GM18873 (cell line): Measurements from ENCODE around the gene PTAFR.

Experiments used
- ATAC-seq: cut with Tn5 transposase; IDR thresholded peaks from one replicate; pipeline ENCODE4 v1.9.1; 2021; ENCODE audit warnings: mild to moderate bottlenecking, moderate library complexity, moderate number of reproducible peaks; ENCODE audit not compliant: unreplicated experiment, low FRiP score

Gene PTAFR

GRCh38 chr1:28178690-28179485 lies 2.4 kb upstream of the PTAFR start:
- no peak for ATAC-seq

- no peak for ATAC-seq
Measured at GRCh38 chr1:28175955-28176485, 470 bp downstream of the PTAFR start.

DNA sequence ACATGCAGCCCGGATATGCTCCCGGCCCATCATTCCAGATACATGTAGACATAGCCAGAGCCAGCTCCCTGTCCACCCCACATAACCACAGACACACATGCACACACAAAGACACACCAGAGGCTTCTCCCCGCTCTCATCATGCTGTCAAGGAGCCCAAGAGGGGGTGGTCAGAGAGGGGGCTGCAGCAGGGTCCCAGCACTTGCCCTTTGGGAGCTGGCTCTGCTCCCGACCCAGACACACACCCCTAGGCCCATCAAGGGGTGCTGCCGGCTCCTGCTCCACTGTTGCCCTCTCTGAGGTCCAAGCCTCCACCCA lies 2.6 kb downstream of the PTAFR start:
- no peak for ATAC-seq

DNA sequence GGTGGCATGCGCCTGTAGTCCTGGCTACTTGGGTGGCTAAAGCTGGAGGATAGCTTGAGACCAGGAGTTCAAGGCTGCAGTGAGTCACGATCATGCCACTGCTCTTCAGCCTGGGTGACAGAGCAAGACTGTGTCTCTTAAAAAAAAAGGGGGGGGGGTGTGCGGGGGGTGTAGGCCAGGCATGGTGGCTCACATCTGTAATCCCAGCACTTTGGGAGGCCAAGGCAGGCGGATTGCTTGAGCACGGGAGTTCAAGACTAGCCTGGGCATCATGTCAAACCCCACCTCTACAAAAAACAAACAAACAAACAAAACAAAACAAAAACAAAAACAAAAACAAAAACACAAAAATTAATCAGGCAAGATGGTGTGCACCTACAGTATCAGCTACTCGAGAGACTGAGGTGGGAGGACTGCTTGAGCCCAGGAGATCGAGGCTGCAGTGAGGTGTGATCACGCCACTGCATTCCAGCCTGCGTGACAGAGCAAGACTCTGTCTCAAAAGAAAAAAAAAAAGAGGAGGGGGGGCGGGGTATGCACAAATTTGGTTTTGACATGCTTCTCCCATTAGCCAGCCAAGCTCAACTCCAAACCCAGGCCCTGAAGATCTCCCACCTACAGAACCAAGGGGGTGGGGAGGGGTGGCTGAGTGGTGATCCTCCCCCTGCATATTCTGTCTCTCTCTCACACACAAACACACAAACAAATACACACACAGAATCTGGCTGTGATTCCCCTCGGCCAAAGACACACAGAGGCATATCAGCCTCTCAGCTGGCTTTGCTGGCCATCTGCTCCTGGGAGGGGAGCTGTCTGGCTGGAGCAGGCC lies 3.1 kb downstream of the PTAFR start:
- ATAC-seq, result no peak

DNA sequence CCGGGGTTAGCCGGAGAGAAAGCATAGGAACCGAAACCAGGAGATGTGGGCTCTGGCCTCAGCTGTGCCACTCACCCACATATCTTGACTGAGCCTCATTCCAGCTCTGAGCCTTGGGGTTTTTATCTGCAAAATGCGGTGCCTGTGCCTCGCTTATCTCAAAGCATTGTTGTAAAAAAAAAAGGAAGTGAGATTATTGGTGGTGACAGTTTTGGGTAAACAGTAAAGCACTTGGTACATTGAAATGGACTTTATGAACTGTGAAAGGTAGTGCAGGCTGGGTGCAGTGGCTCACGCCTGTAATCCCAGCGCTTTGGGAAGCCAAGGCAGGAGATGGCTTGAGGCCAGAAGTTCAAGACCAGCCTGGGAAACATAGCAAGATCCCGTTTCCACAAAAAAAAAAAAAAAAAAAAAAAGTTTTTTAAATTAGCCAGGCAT lies 3.8 kb downstream of the PTAFR start:
- peak; percentile 75 for ATAC-seq

GRCh38 chr1:28171246-28171645 lies 5.2 kb downstream of the PTAFR start:
- no peak for ATAC-seq

- no peak for ATAC-seq
Measured at GRCh38 chr1:28170001-28170596, 6.4 kb downstream of the PTAFR start.

GRCh38 chr1:28163496-28164161 lies 12.9 kb downstream of the PTAFR start:
- no peak for ATAC-seq

GRCh38 chr1:28162151-28162550 lies 14.3 kb downstream of the PTAFR start:
- ATAC-seq, result no peak

DNA sequence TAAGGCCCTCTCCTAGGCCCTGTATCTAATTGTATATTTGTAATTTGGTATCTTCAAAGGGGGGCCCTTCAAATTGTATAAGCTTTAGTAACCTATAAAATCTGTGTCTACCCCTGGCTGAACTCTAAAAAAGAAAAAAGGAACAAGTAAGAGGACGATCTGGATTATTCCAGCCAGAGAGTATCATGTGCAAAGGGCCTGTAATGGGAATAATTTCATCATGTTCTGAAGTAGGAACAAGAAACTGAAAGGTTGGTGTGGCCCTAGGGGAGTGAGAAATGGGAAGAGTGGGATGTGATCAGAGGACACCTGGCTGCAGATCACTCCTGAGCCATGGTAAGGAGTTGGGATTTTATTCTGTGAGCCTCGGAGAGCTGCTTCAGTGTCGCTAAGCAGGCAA lies 14.7 kb downstream of the PTAFR start:
- ATAC-seq, result no peak

- no peak for ATAC-seq
Measured at GRCh38 chr1:28160782-28161266, 15.7 kb downstream of the PTAFR start.

DNA sequence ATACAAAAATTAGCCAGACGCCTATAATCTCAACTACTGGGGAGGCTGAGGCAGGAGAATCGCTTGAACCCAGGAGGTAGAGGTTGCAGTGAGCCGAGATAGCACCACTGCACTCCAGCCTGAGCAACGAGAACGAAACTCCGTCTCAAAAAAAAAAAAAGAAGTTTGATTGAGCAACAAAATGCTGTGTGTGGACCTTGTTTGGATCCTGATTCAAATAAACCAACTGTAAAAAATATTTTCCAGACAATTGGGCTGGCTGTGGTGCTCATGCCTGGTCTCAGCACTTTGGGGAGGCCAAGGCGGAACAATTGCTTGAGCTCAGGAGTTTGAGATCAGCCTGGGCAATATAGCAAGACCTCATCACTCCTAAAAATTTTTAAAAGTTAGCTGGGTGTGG lies 16.8 kb downstream of the PTAFR start:
- ATAC-seq, result no peak

DNA sequence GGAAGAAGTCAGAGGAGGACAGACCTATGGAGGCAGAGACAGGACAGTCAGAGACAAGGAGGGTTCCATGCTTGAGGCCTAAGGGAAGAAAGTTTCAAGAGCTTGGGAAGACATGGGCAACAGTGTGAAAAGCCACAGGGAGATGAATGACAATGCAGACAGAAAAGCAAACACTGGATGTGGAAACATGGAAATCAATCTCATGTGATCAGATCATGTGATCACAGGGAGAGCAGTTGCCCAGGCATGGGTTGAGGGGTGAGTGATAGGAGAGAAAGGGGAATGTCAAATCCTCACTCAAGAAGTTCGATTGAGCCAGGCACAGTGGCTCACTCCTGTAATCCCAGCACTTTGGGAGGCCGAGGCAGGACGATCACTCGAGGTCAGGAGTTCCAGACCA lies 17.2 kb downstream of the PTAFR start:
- no peak for ATAC-seq

DNA sequence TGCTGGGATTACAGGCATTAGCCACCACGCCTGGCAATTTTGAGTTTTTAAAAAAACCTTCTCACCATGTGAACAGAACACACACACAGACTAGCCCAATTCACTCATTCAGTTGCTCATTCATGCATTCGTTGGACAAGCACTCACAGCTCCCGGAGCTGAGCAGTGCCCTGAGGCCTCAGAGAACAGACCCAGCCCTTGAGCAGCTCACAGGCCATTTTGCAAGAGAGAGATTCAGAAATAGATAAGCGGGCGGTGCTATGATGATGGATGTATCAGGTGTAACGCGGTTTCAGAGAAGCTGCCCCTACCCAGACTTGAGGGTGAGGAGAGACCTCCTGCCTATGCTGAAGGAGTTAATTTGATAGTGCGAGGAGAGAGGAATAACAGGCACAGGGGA lies 18.6 kb downstream of the PTAFR start:
- no peak for ATAC-seq

GRCh38 chr1:28156821-28157220 lies 19.7 kb downstream of the PTAFR start:
- ATAC-seq, result no peak

- no peak for ATAC-seq
Measured at GRCh38 chr1:28155628-28156027, 20.9 kb downstream of the PTAFR start.

- ATAC-seq, result no peak
Measured at GRCh38 chr1:28154078-28154594, 22.4 kb downstream of the PTAFR start.

DNA sequence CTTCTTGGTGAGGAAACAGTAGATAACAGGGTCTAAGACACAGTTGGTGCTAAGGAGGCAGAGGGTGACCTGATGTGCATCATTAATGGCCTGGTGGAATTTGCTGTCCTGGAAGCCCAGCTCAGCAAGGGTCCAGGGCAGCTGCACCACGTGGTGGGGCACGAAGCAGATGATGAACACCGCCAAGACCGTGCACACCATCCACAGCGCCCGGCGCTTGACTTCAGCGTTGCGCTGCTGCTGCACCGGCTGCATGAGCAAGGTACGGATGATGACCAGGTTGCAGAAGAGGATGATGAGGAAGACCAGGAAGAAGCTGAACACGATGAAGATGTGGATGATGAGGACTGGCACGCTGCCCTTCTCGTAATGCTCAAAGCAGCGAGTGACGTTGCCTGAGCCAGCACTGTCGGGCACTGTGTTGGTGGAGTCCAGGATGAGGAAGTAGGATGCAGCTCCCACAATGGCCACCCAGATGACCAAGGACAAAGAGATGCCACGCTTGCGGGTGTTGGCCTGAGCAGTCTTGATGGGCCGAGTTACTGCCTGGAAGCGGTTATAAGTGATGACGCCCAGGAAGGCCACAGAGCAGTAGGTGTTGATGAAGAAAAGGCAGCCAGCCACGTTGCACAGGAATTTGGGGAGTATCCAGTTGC lies 26.2 kb downstream of the PTAFR start:
- ATAC-seq, result no peak

GRCh38 chr1:28148880-28149195 lies 27.7 kb downstream of the PTAFR start:
- ATAC-seq, result no peak
